ENCODE measurements around the gene NRXN3.

GRCh38 chr14:78576437-78577166 is 406.4 kb downstream of the NRXN3 start:
- no peak for TF ChIP-seq CTCF (IDR thresholded peaks at IDR 0.05; ENCODE audit: low read length)
- TF ChIP-seq EZH2 (IDR thresholded peaks at IDR 0.05; ENCODE audit: borderline replicate concordance, low read length) = no peak

Measured in OCI-LY1 (cell line).